SK-N-SH (cell line): Measurements from ENCODE around the gene RPAIN. TPM values are rescaled to one million over a fixed set of nuclear protein-coding genes. Genes with fewer than 3 reads are reported as not detected.

Experiments
- CTCF ChIA-PET: fragments of 300-600, 350-600 bp; formaldehyde crosslinking; extraction: SDS; loops from one replicate; lab custom pipeline; 2021; lab: Yijun Ruan, JAX
- POLR2A ChIA-PET: fragments of 350-600 bp; sonication (Branson Sonifier 250); formaldehyde crosslinking; extraction: SDS; loops from one replicate; lab custom pipeline; 2020; ENCODE audit warnings: antibody characterized with exemption, inconsistent platforms; lab: Yijun Ruan, JAX
- DNase-seq: peaks from one replicate; pipeline ENCODE4 v3.0.0; 2012
- H2AFZ ChIP-seq: fragments of 200-600 bp; sonication (generic); 2 replicates; pipeline ENCODE4 v1.8.1; 2016; ENCODE audit warnings: antibody characterized with exemption, mild to moderate bottlenecking, low read depth
- H3F3A ChIP-seq: fragments of 200-600 bp; sonication (generic); replicated peaks from 2 replicates; pipeline ENCODE3; 2016; ENCODE audit warnings: antibody characterized with exemption, mild to moderate bottlenecking; ENCODE audit not compliant: insufficient read depth
- H3K27ac ChIP-seq, 2 experiments: fragments of 200-500 bp in 1 of 2; fragments of 200-600 bp in 1 of 2; sonication (Bioruptor generic) in 1 of 2; sonication (generic), shearing (Covaris generic) in 1 of 2; 2 replicates each; pipeline versions ENCODE4 v1.5.1 to v1.6.1; 2014 to 2016; ENCODE audit warnings: low read depth in 2 of 2, inconsistent platforms in 1 of 2, low read length in 1 of 2, mild to moderate bottlenecking in 1 of 2, mixed read lengths in 1 of 2
- H3K27me3 ChIP-seq: fragments of 200-600 bp; sonication (generic), shearing (Covaris generic); 2 replicates; pipeline ENCODE4 v1.6.1; 2016; ENCODE audit warnings: mixed run types; ENCODE audit not compliant: insufficient read depth
- H3K36me3 ChIP-seq, 2 experiments: fragments of 200-500 bp in 1 of 2; fragments of 200-600 bp in 1 of 2; sonication (Bioruptor generic) in 1 of 2; sonication (generic) in 1 of 2; replicated peaks in 1 of 2; 2 replicates each; pipeline versions ENCODE3 to v1.5.1; 2014 to 2016; ENCODE audit warnings: low read length in 1 of 2, mild to moderate bottlenecking in 1 of 2; ENCODE audit not compliant: insufficient read depth in 2 of 2, control insufficient read depth in 1 of 2
- H3K4me1 ChIP-seq, 2 experiments: fragments of 200-500 bp in 1 of 2; fragments of 200-600 bp in 1 of 2; sonication (Bioruptor generic) in 1 of 2; sonication (generic), shearing (Covaris generic) in 1 of 2; 2 replicates each; pipeline versions ENCODE4 v1.5.1 to v1.6.1; 2014 to 2016; ENCODE audit warnings: low read depth in 1 of 2, low read length in 1 of 2, mixed run types in 1 of 2; ENCODE audit not compliant: insufficient read depth in 2 of 2, control insufficient read depth in 1 of 2
- H3K4me2 ChIP-seq: fragments of 200-600 bp; sonication (generic), shearing (Covaris generic); 2 replicates; pipeline ENCODE4 v1.6.1; 2017; ENCODE audit warnings: mixed run types
- H3K4me3 ChIP-seq, 2 experiments: fragments of 200-500 bp in 1 of 2; fragments of 200-600 bp in 1 of 2; sonication (Bioruptor generic) in 1 of 2; sonication (generic), shearing (Covaris generic) in 1 of 2; 2 replicates each; pipeline versions ENCODE4 v1.5.1 to v1.8.1; 2014 to 2016; ENCODE audit warnings: low read depth in 2 of 2, inconsistent platforms in 1 of 2, low read length in 1 of 2, mild to moderate bottlenecking in 1 of 2, mixed read lengths in 1 of 2, moderate library complexity in 1 of 2
- H3K79me2 ChIP-seq: fragments of 200-600 bp; sonication (generic); 2 replicates; pipeline ENCODE4 v1.8.1; 2017; ENCODE audit warnings: mild to moderate bottlenecking; ENCODE audit not compliant: insufficient read depth
- H3K9ac ChIP-seq: fragments of 200-600 bp; sonication (generic); 2 replicates; pipeline ENCODE4 v1.6.1; 2017; ENCODE audit warnings: mixed run types
- H3K9me2 ChIP-seq: fragments of 200-600 bp; sonication (generic); 2 replicates; pipeline ENCODE4 v1.6.1; 2017; ENCODE audit warnings: mixed run types
- H3K9me3 ChIP-seq: fragments of 200-600 bp; sonication (generic); 2 replicates; pipeline ENCODE4 v1.6.1; 2017; ENCODE audit warnings: mixed run types, mild to moderate bottlenecking, moderate library complexity
- H4K20me1 ChIP-seq: fragments of 200-600 bp; sonication (generic); 2 replicates; pipeline ENCODE4 v1.6.1; 2017; ENCODE audit warnings: mild to moderate bottlenecking, mixed run types; ENCODE audit not compliant: insufficient read depth
- CHD2 ChIP-seq: fragments of 150-350 bp; IDR thresholded peaks from 2 replicates; pipeline ENCODE4 v1.6.1; 2018; ENCODE audit warnings: low read length; ENCODE audit not compliant: partially characterized antibody
- ELF1 ChIP-seq: IDR thresholded peaks from 2 replicates; pipeline ENCODE4 v1.4.0; 2012
- FOXJ3 ChIP-seq: sonication (generic); formaldehyde crosslinking; IDR thresholded peaks from 2 replicates; pipeline ENCODE4 v1.5.1; 2020; ENCODE audit warnings: mild to moderate bottlenecking, missing genetic modification reagents
- GABPA ChIP-seq: IDR thresholded peaks from 2 replicates; pipeline ENCODE4 v1.4.0; 2012; ENCODE audit warnings: low read depth, mild to moderate bottlenecking
- MXI1 ChIP-seq: IDR thresholded peaks from 2 replicates; pipeline ENCODE4 v1.6.1; 2012; ENCODE audit warnings: mild to moderate bottlenecking, low read depth, low read length, improper control_type of control experiment
- NFIC ChIP-seq: IDR thresholded peaks from 2 replicates; pipeline ENCODE4 v1.4.0; 2012; ENCODE audit warnings: borderline replicate concordance
- NRF1 ChIP-seq: IDR thresholded peaks from 2 replicates; pipeline ENCODE4 v1.6.1; 2012; ENCODE audit warnings: low read depth, mild to moderate bottlenecking, low read length
- POLR2AphosphoS5 ChIP-seq: IDR thresholded peaks from 2 replicates; pipeline ENCODE4 v1.6.1; 2012; ENCODE audit warnings: low read depth, low read length
- RCOR1 ChIP-seq: fragments of 150-350 bp; IDR thresholded peaks from 2 replicates; pipeline ENCODE4 v1.6.1; 2017; ENCODE audit warnings: antibody characterized with exemption, low read length
- TAF1 ChIP-seq: IDR thresholded peaks from 2 replicates; pipeline ENCODE4 v1.6.1; 2012; ENCODE audit warnings: low read depth, mild to moderate bottlenecking, low read length, moderate library complexity, borderline replicate concordance
- TCF12 ChIP-seq: IDR thresholded peaks from 2 replicates; pipeline ENCODE4 v1.4.0; 2012
- YY1 ChIP-seq: IDR thresholded peaks from 2 replicates; pipeline ENCODE4 v1.4.0; 2012; ENCODE audit warnings: low read depth, mild to moderate bottlenecking
- WGBS: methylation state at CpG from one replicate; pipeline ENCODE4 v1.1.6; 2017; ENCODE audit warnings: low lambda C conversion rate; 5-methylcytosine and 5-hydroxymethylcytosine counted together
- polyA plus RNA-seq, 3 experiments: library from polyadenylated mRNA; depleted of rRNA; stranded (reverse); fragments of >200 nt; gene quantifications; 2 replicates each; pipeline ENCODE4 v1.2.3, GENCODE V29; 2012
- TF ChIP-seq, protein P1 (sequence below): IDR thresholded peaks from 2 replicates; pipeline ENCODE4 v1.4.0; 2012; ENCODE audit warnings: low read depth, borderline replicate concordance
- TF ChIP-seq, protein P2 (sequence below): fragments of 150-350 bp; IDR thresholded peaks from 2 replicates; pipeline ENCODE4 v1.6.1; 2016; ENCODE audit warnings: mild to moderate bottlenecking, low read depth, low read length
- TF ChIP-seq, protein P3 (sequence below): IDR thresholded peaks from 2 replicates; pipeline ENCODE4 v1.4.0; 2012; ENCODE audit warnings: low read depth, borderline replicate concordance
- TF ChIP-seq, protein P4 (sequence below): fragments of 200-600 bp; sonication (generic); IDR thresholded peaks from 2 replicates; pipeline ENCODE4 v1.6.1; 2017; ENCODE audit warnings: antibody characterized with exemption, mild to moderate bottlenecking, moderate library complexity

Gene RPAIN
- polyA plus RNA-seq, 1 of the 3 experiments (the other 2 are of a cell fraction): 75.5 TPM

DNA sequence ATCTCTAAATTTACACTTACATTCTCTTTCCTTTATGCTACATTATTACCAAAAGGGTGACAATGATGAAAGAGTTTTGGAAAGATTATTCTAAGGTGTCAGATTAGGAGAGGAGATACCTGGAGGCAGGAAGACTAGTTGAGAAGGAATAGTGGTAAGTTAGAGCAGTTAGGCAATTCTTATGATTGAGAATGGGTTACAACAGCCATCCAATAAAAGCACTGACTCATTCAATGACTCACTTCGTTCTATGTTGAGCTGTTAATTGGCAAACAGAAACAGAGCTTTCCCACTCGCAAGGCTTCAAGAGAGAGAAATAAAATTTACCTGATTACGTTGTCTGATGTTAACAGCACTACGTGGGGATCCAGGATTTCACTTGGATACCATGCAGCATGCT lies 6.3 kb upstream of the RPAIN start (continued):
- TF ChIP-seq YY1 (no peak), TCF12 (no peak)

DNA sequence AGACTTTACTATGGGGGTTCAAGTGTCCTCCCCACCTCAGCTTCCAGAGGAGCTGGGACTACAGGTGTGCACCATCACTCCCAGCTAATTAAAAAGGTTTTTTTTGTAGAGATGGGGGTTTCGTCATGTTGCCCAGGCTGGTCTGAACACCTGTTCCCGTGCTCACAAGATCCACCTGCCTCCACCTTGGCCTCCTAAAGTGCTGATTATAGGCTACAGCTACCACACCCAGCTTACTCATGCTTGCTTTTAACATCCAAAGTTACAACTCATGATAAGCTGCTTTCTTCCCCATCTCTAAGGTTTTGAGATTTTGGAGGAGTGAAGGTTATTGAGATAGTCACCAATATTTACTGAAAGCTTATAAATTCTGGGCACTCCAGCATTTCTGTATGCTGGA lies 3.1 kb upstream of the RPAIN start:
- no peak overlapping the region for H3K27ac ChIP-seq
- H3K9me3 ChIP-seq: no peaks in the 10 kb centered on the region
- H3K79me2 ChIP-seq: peaks cover 69% of the 10 kb centered on the region
- 84% methylated on average over 2 of the region's 2 CpGs for WGBS
- DNase-seq: no peak
- H3K4me1 ChIP-seq: peaks cover 6 to 20% of the 10 kb centered on the region in 2 experiments
- no peak overlapping the region for H3K9ac ChIP-seq
- no peak overlapping the region for H3K4me2 ChIP-seq
- H3K27me3 ChIP-seq: no peaks in the 10 kb centered on the region
- H3K4me3 ChIP-seq: no peak overlapping the region
- POLR2A ChIA-PET: interaction anchor here (0.5 kb wide), 1 partner anchor 134 kb away, joined by 3 read pairs; no protein-coding TSS in a partner anchor
- peaks cover 28 to 45% of the 10 kb centered on the region in 2 experiments for H3K36me3 ChIP-seq
- peaks cover 19% of the 10 kb centered on the region for H3F3A ChIP-seq
- no peak for TF ChIP-seq MXI1
- TF ChIP-seq, protein P1, sequence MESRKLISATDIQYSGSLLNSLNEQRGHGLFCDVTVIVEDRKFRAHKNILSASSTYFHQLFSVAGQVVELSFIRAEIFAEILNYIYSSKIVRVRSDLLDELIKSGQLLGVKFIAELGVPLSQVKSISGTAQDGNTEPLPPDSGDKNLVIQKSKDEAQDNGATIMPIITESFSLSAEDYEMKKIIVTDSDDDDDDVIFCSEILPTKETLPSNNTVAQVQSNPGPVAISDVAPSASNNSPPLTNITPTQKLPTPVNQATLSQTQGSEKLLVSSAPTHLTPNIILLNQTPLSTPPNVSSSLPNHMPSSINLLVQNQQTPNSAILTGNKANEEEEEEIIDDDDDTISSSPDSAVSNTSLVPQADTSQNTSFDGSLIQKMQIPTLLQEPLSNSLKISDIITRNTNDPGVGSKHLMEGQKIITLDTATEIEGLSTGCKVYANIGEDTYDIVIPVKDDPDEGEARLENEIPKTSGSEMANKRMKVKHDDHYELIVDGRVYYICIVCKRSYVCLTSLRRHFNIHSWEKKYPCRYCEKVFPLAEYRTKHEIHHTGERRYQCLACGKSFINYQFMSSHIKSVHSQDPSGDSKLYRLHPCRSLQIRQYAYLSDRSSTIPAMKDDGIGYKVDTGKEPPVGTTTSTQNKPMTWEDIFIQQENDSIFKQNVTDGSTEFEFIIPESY: no peak
- no peak for TF ChIP-seq POLR2AphosphoS5
- no peak for TF ChIP-seq NRF1
- TF ChIP-seq GABPA: no peak
- TF ChIP-seq TCF12: no peak
- no peak for TF ChIP-seq CHD2
- TF ChIP-seq ELF1: no peak
- TF ChIP-seq, protein P2, sequence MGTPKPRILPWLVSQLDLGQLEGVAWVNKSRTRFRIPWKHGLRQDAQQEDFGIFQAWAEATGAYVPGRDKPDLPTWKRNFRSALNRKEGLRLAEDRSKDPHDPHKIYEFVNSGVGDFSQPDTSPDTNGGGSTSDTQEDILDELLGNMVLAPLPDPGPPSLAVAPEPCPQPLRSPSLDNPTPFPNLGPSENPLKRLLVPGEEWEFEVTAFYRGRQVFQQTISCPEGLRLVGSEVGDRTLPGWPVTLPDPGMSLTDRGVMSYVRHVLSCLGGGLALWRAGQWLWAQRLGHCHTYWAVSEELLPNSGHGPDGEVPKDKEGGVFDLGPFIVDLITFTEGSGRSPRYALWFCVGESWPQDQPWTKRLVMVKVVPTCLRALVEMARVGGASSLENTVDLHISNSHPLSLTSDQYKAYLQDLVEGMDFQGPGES: no peak
- TF ChIP-seq, protein P3, sequence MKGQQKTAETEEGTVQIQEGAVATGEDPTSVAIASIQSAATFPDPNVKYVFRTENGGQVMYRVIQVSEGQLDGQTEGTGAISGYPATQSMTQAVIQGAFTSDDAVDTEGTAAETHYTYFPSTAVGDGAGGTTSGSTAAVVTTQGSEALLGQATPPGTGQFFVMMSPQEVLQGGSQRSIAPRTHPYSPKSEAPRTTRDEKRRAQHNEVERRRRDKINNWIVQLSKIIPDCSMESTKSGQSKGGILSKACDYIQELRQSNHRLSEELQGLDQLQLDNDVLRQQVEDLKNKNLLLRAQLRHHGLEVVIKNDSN: no peak
- no peak for TF ChIP-seq YY1
- TF ChIP-seq NFIC: no peak
- TF ChIP-seq RCOR1: no peak
- TF ChIP-seq FOXJ3 (CRISPR knock-in tag): no peak
- TF ChIP-seq TAF1: no peak
- TF ChIP-seq, protein P4, sequence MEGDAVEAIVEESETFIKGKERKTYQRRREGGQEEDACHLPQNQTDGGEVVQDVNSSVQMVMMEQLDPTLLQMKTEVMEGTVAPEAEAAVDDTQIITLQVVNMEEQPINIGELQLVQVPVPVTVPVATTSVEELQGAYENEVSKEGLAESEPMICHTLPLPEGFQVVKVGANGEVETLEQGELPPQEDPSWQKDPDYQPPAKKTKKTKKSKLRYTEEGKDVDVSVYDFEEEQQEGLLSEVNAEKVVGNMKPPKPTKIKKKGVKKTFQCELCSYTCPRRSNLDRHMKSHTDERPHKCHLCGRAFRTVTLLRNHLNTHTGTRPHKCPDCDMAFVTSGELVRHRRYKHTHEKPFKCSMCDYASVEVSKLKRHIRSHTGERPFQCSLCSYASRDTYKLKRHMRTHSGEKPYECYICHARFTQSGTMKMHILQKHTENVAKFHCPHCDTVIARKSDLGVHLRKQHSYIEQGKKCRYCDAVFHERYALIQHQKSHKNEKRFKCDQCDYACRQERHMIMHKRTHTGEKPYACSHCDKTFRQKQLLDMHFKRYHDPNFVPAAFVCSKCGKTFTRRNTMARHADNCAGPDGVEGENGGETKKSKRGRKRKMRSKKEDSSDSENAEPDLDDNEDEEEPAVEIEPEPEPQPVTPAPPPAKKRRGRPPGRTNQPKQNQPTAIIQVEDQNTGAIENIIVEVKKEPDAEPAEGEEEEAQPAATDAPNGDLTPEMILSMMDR: no peak
- H2AFZ ChIP-seq: no peak overlapping the region
- no peaks in the 10 kb centered on the region for H3K9me2 ChIP-seq
- H4K20me1 ChIP-seq: peaks cover 5% of the 10 kb centered on the region; the same call in 1 of the 2 replicates
- CTCF ChIA-PET: interaction anchor here (1.0 kb wide), 1 partner anchor 22 kb away, joined by 7 read pairs; the partner anchor contains the start of gene C1QBP
